Right lung (tissue), 5 donors: ENCODE data around the gene KCNMA1. TPM values are rescaled to one million over a fixed set of nuclear protein-coding genes. Genes with fewer than 3 reads are reported as not detected.
A peak's percentile ranks its signal among the peaks of the same experiment; 100 is the strongest.

Experiments used
- DNase-seq, 2 donors: peaks; one replicate each; pipeline ENCODE4 v3.0.0-alpha.2; 2013
- polyA plus RNA-seq, 5 donors: library from polyadenylated mRNA; unstranded; fragments of 120-200 nt; gene quantifications; one replicate each; pipeline versions ENCODE4 v1.2.1 to v1.2.3, GENCODE V29; 2013; ENCODE audit warnings: inconsistent platforms in 1 of 5, low replicate concordance in 1 of 5; ENCODE audit not compliant: insufficient read length in 5 of 5, insufficient read depth in 1 of 5

Gene KCNMA1
- polyA plus RNA-seq, 5 donors: 3.8 to 4.6 (median 4.2) TPM

GRCh38 chr10:77084431-77085144, 553.0 kb downstream of the KCNMA1 start:
- no peak for DNase-seq

GRCh38 chr10:77082601-77083252, 554.9 kb downstream of the KCNMA1 start:
- DNase-seq: no peak

- DNase-seq: no peak
Observed at GRCh38 chr10:77081481-77081891, 556.1 kb downstream of the KCNMA1 start.

- DNase-seq: no peak
Observed at GRCh38 chr10:77080361-77081027, 557.1 kb downstream of the KCNMA1 start.

GRCh38 chr10:77079592-77080300, 557.9 kb downstream of the KCNMA1 start:
- DNase-seq: no peak

- no peak for DNase-seq
Observed at GRCh38 chr10:77077316-77077945, 560.2 kb downstream of the KCNMA1 start.

- no peak for DNase-seq
Observed at GRCh38 chr10:77075926-77076325, 561.7 kb downstream of the KCNMA1 start.

- no peak for DNase-seq
Observed at GRCh38 chr10:77074104-77074624, 563.4 kb downstream of the KCNMA1 start.

- no peak for DNase-seq
Observed at GRCh38 chr10:77073663-77073960, 564.0 kb downstream of the KCNMA1 start.

- peak; percentile 83 to 85 for DNase-seq
Observed at GRCh38 chr10:77072836-77073662, 564.6 kb downstream of the KCNMA1 start.

GRCh38 chr10:77072361-77072835, 565.2 kb downstream of the KCNMA1 start:
- no peak for DNase-seq

- DNase-seq: no peak
Observed at GRCh38 chr10:77071956-77072355, 565.7 kb downstream of the KCNMA1 start.

GRCh38 chr10:77071001-77071511, 566.6 kb downstream of the KCNMA1 start:
- no peak for DNase-seq

GRCh38 chr10:77070346-77070745, 567.3 kb downstream of the KCNMA1 start:
- DNase-seq: no peak

- DNase-seq: no peak
Observed at GRCh38 chr10:77068969-77069368, 568.6 kb downstream of the KCNMA1 start.

- no peak for DNase-seq
Observed at GRCh38 chr10:77068272-77068671, 569.3 kb downstream of the KCNMA1 start.

GRCh38 chr10:77062381-77062780, 575.2 kb downstream of the KCNMA1 start:
- no peak for DNase-seq

GRCh38 chr10:77060913-77061312, 576.7 kb downstream of the KCNMA1 start:
- no peak for DNase-seq

- no peak for DNase-seq
Observed at GRCh38 chr10:77056650-77057049, 581.0 kb downstream of the KCNMA1 start.

- DNase-seq: no peak
Observed at GRCh38 chr10:77052593-77052992, 585.0 kb downstream of the KCNMA1 start.
